NCI-H2107 (cell line): ENCODE measurements around the gene FCN3.

Experiments used
- DNase-seq: peaks from one replicate; lab custom pipeline; 2025; lab: John Stamatoyannopoulos, UW

FCN3 gene

DNA sequence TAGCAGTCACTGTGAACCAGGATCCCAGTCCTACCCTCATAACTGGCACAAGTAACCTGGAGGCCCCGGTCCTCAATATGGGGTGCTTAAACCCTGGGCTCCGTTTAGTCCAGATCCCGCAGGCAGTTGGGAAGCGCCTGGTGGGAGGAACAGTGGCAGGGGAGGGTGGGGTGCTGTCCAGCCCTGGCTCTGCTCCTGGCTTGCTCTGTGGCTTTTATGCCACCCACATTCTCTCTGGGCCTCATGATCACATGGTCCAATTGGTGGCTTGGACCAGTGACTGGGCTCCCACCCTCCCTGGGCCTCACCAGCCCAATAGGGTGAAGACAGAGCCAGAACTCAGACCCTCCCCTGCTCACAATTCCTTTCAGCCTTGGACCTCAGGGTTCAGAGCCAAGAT is 5.6 kb upstream of the FCN3 start:
- no peak for DNase-seq

DNA sequence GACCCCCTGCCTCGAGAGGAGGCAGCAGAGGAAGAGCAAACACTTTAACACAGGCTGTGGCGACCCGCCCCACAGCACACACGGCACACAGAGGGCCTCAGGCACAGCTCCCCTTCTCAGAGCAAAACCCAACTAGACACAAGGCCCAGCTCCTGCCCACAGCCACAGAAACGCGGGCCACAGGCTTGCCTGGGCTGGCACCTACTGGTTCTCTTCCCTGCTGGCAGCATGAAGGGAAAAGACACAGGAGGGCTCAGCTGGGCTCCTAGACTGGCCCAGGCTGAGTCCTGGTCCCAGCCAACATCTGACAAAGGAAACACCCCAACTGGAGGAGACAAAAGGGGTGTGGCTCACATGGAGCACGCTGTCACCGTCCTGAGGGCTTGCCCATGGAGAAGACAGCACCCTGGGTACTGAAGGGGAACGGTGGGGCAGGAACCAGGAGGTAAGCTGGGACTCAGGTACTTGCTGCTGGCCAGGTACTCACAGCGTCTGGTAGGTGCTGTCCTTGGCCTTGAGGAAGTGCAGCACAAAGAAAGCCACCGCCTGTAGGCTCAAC is 5.0 kb upstream of the FCN3 start:
- no peak for DNase-seq

DNA sequence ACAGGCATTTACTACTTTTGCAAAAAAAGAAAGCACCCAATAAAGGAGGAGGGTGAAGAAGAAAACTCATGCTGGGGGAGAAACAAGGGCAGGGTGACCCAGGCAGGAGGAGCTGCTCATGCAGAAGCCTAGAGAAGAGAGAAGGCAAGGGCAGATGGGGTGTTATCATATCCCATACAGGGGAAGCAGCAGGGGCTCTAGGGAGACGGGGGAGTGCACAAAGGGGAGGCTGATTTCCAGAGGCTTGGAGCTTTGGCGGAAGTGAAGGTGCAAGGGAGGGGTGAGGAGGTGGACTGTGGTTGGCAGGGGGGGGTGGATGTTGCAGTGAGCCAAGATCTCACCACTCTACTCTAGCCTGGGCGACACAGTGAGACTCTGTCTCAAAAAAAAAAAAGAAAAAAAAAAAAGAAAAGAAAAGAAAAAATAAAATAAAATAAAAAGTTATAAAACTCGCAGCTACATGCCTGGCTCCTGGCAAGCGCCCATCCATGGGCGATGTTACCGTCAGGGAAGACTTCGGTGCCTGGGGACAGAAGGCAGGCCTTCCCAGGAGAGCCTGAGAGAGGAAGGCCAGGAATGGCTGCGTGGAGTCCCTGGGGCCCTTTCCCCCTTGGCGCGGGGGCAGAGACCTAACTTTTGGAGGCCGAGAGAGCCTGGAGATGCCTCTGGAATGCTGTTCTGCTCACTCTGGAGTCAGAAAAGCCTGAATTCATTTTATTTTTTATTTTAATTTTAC is 3.3 kb upstream of the FCN3 start:
- no peak for DNase-seq

DNA sequence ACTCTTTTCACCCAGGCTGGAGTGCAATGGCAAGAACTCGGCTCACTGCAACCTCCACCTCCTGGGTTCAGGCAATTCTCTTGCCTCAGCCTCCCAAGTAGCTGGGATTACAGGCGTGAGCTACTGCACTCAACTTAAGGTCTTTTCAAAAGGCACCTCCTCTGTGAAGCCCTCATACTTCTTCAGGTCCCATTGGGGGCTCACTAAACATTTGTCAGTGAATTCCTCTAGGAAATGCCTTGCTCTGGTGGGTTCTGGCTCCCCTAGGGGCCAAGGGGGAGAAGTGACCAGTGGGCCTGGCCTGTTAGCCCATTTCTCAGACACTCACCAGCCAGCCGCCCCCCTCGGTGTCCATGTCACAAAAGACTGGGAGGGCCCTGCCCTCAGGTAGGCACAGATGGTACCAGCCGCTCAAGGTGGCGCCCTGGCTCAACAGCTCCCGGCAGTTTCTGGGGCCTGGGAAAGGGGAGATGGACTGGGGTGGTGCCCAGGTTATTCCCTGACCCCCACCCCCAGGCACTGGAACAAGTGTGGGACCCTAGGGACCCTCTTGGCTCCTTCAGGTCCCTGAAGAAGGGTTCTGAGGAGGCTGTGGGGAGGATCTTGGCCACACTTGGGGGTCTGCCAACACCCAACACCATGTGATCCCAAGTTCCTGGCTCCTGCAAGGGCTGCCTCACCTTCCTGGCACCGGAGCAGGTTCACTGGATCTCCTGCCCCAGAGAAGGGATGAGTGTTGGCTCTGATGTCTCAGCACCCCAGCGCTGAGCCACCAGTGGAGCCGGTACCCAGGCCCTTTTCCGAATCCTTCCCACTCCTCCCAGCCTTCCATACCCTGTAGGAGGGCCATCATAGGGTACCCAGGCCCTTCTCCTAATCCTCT is 1.6 kb downstream of the FCN3 start:
- DNase-seq = no peak

DNA sequence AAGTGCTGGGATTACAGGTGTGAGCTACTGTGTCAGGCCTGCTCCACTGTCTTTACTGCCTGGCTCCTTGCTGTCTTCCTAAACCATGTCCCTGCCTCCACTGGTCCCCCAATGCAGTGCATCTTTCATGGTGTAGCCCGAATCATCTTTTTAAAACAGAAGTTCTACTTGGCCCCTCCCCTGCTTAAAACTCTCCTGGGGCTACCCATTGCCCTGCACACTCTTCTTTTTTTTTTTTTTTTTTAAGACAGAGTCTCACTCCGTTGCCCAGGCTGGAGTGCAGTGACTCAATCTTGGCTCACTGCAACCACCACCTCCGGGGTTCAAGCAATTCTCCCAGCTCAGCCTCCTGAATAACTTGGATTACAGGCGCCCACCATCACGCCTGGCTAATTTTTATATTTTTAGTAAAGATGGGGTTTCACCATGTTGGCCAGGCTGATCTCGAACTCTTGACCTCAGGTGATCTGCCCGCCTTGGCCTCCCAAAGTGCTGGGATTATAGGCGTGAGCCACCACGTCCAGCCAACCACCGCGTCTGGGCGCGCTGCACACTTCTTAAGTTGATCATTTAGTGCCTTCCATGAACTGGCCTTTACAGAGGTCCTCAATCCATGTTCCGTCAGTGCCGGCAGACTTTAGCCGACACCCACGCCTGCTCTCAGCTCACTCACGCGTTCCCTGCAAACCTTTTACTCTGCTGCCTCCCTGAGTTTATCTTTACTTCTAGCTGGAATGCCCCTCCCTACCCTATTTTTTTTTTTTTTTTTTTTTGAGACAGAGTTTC is 2.4 kb downstream of the FCN3 start:
- no peak for DNase-seq

DNA sequence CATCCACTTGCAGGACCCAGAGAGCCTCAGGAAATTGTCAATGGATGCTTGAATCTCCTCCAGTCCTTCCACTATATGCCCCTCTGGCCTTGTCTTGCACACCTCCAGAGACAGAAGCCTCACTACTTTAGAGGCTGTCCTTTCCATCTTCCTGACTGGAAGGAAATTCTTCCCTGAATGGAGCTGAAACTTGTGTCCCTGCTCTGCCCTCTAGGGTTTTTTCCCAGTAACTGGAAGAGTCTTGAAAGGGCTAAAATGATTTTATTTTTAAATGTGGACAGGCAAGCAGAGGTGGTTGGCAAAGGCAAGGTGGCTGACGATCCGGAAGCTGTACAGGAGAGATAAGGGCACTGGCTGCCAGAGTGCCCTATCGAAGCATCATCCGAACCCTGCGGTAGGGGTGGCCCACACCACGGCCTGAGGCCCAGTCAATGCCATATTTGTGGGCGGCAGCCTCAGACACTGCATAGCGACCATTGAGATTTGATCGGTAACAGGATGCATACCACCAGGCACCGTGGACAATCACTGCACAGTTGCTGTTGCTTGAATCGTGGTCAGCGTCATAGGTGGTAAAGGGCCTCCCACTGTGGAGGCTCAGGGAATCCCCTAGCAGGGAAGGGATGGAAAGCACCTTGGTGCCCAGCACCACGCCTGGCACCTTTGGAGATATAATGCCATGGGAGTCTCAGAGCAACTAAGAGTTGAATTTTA is 5.6 kb downstream of the FCN3 start:
- no peak for DNase-seq

DNA sequence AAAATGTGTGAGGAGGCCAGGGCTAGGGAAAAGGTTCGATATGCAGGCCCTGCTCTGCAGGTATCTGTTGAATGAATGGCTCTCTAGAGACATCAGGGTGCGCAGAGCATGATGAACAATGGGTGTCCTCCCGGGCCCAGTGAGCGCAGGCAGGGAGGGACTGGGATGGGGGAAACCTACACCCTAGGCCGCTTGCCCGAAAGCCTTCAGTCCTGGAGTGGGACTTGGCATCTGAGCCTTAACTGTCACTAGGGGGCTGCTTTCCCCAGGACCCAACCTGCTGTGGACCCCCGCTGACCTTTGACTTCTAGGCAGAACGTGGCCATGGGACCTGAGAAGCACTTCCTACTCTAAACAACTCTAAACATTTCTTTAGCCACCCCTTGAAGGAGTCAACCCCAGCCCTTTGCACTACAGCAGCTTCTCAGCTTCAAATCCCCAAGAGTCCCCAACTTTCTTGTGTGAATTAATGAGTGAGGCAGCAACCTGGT is 7.4 kb downstream of the FCN3 start:
- DNase-seq = no peak

DNA sequence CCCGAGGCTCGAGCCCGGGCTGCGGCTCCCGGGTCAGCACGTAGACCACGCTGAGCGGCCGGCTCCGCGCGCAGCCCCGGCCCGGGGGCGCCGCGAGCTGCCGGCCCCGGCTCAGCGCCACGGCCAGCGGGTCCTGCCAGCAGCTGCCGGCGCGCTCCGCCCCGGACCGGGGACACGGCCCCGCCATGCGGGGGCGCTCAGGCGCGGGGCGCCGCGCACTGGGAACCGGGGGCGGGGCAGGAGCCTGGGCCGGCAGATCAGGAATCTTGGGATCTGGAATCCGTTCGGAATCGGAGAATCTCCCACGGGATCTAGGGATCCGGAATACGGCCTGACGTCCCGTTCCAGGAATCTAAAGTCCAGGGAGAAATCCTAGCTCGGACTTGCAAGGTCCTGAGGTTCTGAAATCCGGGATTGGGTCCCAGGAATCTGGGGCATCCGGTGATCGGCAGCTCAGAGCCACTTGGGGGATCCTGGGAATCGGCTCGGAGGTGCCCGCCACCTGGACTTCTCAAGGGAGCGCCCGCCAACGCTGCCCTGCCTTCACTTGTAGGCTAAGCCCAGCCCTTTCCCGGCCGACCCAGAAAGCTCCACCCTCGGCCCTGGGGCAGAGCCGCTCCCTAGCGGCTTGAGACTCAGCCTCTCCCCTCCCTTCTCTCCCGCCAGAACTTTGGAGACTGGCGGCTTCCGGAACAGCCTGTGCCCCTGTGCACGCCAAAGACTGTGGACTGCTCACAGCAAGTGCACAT is 8.0 kb downstream of the FCN3 start, which contains the start of gene MAP3K6:
Gene MAP3K6, minus strand, starts transcription at position 551 of the 749 bp plus-strand sequence. Its CDS starts 364 bp downstream, at position 187.
- peak; percentile 81 for DNase-seq

DNA sequence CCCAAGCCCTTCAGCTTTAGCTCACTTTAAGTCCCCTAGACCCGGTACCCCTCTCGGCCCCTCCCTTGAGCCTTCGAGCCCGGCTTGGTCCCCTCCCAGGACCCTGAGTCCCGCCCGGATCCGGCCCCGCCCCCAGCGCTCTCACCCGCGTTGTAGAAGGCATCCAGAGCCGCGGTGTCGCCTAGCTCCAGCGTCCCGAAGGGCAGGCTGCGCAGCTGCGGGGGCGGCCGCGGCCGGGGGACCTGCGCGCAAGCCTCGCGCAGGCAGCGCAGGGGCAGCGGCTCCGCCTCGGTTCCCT is 8.6 kb downstream of the FCN3 start:
- DNase-seq = peak; percentile 57

DNA sequence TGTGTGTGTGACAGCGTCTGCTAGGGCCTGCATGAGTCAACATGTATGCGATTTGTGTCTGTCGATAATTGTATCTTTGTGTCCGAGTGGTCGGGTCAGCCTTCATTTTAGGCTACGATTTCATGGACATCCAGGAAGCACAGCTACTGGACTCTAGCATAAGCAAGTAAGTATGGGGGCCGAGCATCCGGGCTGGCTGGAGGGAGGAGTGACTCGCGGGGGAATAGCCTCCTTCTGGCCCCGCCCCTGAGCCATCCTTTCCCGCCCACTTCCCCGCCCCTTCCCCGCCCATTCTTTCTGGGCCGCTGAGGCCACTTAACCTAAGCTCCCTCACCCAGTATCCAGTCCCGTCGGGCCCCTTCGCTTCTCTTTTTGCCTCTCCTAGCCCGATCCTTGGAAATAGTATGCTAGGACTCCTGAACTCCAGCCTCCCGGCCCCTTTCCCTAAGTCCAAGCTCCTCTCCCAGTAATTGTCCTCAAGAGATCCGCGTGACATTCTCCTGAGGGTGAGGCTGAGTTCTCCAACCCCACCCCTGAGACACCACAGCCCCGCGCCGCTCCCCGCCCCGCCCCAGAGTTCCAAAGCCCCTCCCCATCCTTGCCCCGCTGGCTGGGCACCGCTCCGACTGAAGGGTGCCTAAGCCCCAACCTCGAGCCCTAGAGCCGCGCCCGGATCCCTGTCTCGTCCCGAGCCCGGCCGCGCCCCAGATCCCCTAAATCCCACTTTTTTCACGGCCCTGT is 9.1 kb downstream of the FCN3 start:
- peak; percentile 58 for DNase-seq

DNA sequence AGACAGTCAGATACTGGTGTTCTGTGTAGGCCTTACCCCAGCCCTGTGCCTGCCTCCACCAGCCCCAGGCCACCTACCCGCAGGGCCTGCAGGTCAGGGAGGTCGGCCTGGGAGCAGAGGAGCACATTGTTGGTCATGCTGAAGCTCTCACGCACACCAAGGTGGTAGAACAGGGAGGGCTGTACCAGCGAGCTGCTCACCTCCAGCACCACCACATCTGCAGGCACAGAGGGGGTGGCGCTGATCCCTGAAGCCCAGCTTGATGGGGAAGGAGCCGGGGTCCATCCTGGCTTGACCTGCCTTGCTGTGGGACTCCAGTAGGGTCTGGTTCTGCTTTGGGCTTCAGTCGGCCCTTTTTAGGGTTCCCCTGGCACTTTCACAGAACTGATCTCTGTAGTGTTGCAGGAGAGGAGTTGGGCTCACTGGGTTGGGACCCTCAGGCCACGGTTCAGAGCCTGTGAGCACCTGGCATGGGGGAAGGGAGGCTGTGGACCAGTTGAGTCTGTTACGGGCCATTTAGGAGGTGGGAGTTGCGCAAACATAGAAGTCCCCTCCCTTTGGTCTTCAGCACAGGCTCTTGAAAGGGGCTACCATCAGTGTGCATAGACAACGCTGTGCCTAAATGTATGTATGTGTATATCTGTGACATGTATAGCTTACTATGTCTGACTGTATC is 9.8 kb downstream of the FCN3 start:
- DNase-seq = no peak

DNA sequence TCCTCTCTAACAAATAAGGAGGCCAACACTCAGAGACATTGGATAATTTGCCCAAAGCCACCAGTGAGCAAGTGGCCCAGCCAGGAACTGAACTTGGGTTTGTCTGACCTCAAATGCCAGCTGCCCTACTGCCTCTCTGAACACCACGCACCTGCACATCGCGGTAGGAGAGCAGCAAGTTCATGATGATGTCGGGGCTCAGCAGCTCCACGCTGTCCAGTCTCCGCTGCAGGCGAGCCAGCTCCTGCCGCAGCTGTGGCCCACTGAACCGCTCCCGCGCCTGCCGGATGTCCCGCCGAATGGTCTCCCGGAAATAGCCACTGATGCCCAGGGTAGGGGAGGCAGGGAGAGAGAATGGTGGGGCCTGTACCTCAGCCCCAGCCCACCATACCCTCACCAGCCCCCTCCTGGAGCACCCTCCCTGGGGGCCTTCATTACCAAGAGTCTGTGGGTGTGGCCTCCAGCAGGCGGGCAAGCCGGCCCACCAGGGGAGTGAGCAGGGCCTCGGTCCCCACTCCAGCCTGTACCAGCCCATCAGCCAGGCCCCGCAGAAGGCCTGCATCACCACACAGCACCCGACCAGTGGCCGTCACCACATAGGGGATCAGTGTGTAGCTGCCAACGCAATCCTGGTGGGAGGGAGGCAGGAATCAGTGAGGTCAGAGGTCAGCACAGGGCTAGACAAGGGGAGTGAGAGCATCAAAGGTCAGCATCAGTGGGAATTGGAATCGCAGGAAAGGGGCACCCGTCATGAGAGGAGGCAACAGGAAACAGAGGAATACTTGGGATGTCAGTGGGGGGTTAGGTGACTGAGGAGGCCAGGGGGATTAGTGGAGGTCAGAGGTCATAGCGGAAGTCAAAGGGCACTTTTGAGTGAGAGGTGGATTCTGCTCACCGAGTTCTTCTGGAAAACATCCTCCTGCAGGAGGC is 10.6 kb downstream of the FCN3 start:
- DNase-seq = no peak

DNA sequence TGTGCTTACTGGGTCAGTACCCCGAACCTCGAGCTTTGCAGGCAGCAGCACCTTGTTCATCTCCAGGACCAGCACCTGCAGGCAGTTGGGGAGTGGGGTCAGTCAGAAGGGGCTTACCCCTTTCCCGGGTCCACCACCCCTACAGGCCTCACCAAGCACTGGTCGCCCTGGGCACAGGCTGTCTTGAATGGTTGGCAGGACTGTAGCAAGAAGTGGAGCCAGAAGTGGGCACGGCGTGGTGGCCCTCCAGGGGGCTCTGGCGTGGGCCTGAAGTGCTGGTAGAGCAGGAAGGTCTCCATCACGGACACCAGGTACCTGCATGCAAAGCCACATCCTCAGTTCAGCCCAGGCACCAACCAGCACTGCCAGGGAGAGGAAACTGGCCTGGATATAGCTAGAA is 13.1 kb downstream of the FCN3 start:
- no peak for DNase-seq

DNA sequence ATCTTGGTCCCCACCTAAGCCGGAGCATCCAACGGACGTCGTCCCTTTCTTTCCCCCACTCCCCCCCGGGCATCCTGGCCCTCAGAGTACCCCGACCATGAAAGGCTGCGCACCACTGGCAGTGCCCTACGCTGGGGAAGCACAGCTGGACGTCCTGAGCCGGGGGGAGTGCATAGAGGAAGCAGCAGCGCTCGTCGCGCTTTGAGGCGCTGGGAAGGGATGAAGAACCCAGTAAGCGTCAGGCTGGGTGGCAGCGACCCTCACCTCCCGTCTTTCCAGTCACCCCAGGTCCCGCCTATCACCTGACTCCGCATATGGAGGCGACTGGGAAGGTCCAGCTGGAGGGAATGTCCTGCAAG is 13.6 kb downstream of the FCN3 start:
- DNase-seq = no peak

DNA sequence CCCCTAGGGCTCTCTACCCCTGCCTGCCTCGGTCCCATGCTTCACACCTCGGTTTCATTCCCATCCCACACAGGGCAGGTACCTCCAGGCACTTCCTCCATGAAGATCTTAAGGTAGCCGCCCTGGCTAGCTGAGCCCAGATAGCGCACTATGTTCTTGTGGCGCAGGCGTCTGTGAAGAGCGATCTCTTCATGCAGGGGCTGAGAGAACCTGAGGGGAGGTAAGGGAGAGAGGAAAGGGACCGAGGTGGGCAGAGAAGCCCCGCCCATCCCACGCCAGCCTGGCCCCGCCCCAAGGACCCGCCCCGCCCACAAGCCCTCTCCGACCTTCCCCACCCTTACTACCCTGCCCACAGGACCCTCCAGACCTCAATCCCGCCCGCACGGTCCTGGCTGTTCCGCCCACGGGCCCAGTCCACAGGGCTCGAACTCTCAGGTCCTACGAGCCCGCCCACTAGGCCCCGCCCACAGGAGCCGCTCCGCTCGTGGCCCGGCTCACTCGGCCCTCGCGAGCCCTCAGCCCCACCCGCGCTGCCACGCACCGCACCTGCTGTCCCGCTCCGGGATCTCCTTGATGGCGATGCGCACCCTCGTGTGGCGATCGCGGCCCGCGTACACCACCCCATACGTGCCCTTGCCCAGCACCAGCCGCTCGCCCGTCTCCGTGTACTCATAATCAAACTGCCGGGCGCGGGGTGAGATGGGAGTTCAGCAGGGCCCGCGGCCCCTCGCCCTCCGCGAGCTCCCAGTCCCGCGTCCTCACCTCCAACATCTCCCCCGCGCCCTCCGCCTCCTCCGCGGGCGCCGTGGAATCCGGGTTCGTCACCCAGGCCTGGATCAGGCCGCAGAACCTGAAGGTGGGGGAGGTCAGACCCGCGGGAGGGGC is 14.2 kb downstream of the FCN3 start:
- no peak for DNase-seq

DNA sequence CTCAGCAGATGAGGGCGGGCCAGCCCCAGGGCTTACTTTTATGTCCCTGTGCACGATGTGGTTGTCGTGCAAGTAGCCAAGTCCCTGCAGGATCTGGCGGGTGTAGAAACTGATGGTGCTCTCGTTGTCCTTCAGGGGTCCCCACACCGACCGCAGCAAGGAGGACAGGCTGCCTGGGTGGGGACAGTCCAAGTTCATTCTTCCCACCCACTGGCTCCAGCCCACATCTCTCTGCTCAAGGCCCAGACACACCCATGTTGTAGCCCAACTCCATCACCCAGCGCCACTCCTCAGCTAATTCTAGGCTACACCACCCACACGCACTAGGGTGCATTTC is 14.8 kb downstream of the FCN3 start:
- DNase-seq = no peak

DNA sequence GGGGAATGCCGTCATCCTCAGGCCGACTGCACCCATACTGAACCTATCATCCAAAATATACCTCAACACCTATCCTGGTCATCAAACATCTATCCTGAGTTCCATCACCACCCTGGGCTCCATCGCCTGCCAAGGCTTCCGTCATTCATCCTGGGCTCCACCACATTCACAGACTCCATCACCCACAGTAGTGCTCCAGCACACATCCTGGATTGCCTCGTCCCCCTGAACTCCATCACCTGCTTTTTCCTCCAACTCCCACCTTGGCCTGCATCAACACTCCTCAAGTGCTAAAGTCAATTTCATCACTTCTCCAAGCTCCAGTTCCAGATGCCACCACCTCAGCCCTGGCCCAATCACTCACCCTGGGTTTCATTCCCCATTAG is 15.7 kb downstream of the FCN3 start:
- DNase-seq = no peak
